CD4-positive, alpha-beta T cell treated with Interferon alpha-2 for 1 hour (primary cell): ENCODE data around the gene SP5.
"Not testable (repeated sequence)": the region's sequence is repeated elsewhere in the genome, so short reads cannot be mapped to it uniquely, and the experiment has no call there.

Experiments used
- DNase-seq, 2 donors: peaks; one replicate each; pipeline ENCODE4 v3.0.0-alpha.2; 2020 to 2022

Gene SP5

GRCh38 chr2:170715062-170715931 lies at the start of gene SP5:
SP5 (plus strand) TSS chr2:170715337; CDS start chr2:170715513, 176 bp downstream.
- DNase-seq = peak; percentile 12 to 54

- no peak for DNase-seq
Measured at GRCh38 chr2:170665743-170666142, 49.4 kb upstream of the SP5 start.

DNA sequence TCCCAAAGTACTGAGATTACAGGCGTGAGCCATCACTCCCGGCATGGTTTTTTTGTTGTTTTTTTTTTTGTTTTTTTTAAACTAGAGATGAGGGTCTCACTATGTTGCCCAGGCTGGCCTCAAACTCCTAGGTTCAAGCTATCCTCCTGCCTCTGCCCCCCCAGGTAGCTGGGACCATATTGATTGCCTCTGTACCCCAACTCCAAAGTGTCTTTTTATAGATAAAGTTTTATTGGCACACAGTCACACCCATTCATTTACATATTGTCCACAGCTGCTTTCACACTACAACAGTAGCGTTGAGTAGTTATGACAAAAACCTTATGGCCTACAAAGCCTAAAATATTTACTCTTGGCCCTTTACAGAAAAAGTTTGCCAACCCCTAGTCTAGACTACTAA lies 45.2 kb upstream of the SP5 start:
- no peak for DNase-seq

DNA sequence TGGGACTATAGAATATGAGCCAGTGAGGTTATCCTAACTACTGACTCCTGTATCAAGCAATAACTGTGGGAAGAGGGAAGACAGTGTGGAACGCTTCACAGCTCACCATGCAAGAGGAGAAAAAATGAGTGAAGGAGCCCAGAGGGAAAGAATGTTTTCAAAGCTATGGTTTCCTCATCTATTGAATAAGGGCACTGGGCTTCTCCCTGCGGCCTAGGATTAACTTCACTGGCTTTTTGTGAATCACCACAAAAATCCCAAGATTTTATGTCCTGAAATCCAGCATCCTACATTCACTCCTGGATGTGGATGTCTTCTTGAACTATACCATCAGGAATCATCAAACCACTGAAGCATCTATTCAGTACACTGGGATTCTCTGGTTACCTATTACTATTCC lies 44.5 kb upstream of the SP5 start:
- no peak for DNase-seq

GRCh38 chr2:170671079-170671478 lies 44.1 kb upstream of the SP5 start:
- no peak for DNase-seq

GRCh38 chr2:170674282-170674681 lies 40.9 kb upstream of the SP5 start:
- DNase-seq = not testable (repeated sequence)

GRCh38 chr2:170675701-170676100 lies 39.4 kb upstream of the SP5 start:
- DNase-seq = no peak

- no peak for DNase-seq
Measured at GRCh38 chr2:170679607-170680079, 35.5 kb upstream of the SP5 start.

GRCh38 chr2:170680172-170680941 lies 34.8 kb upstream of the SP5 start:
- no peak for DNase-seq

GRCh38 chr2:170681311-170681710 lies 33.8 kb upstream of the SP5 start:
- DNase-seq = no peak

- DNase-seq = no peak
Measured at GRCh38 chr2:170685591-170685990, 29.5 kb upstream of the SP5 start.

DNA sequence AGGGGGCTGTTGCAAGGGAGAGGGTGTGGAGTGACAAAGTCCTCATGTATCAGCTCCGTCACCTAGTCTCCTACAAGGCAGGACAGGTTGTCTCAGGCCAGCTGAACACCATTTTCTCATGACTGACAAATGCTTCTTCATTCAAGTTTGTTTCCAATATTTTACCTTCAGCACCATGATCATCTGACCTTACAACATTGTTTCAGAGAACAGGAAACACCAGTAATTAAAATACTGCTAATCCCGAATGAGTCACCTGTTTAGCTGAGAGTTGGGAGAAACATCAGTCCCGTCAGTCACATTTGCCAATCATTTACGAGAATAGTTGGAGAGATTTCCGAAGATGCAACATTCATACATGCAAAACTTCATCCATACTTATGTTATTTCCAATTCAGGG lies 25.7 kb upstream of the SP5 start:
- DNase-seq = no peak

DNA sequence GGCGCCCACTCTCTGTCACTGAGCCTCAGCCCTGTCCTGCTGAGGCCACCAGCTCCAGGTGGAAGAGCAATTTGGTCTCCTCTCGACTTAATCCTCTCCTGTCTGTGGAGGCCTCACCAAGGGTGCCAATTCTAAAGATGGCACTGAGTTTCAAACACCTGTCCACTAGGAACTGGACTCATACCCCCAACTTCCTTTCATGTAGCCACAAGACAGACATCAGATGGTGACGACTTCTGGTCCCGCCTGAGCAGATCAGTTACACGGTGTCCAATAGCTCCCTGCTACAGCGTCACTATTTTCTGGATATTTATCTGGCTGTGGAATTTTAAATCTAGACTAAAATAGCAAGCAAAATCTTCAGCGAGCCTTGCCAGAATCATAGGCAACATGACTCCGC lies 24.5 kb upstream of the SP5 start:
- no peak for DNase-seq

- DNase-seq = no peak
Measured at GRCh38 chr2:170694316-170694715, 20.8 kb upstream of the SP5 start.

- DNase-seq = no peak
Measured at GRCh38 chr2:170695521-170696410, 19.4 kb upstream of the SP5 start.

- DNase-seq = no peak
Measured at GRCh38 chr2:170696948-170697347, 18.2 kb upstream of the SP5 start.

GRCh38 chr2:170701011-170701410 lies 14.1 kb upstream of the SP5 start:
- no peak for DNase-seq

DNA sequence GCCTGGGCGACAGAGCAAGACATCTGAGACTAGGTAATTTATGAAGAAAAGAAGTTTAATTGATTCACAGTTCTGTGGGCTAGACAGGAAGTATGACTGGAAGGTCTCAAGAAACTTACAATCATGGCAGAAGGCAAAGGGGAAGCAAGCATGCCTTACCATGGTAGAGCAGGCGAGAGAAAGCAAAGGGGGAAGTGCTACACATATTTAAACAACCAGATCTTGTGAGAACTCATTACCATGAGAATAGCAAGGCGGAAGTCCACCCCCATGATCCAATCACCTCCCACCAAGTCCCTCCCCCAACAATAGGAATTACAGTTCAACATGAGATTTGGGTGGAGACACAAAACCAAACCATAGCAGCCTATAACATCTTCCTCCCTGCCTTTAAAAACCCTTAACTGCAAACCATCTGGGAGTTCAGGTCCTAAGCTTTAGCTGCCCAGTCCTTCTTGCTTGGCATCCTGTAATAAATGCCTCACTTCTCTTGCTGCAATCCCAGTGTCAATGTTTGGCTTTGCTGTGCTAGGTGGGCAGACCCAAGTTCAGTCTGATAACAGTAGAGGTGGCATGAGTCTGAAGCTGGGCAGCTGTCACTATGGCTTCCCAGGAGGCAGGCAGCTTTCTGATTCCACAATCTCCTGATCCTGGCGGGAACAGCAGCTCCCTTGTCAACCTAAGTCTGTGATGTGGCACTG lies 11.2 kb upstream of the SP5 start:
- no peak for DNase-seq

DNA sequence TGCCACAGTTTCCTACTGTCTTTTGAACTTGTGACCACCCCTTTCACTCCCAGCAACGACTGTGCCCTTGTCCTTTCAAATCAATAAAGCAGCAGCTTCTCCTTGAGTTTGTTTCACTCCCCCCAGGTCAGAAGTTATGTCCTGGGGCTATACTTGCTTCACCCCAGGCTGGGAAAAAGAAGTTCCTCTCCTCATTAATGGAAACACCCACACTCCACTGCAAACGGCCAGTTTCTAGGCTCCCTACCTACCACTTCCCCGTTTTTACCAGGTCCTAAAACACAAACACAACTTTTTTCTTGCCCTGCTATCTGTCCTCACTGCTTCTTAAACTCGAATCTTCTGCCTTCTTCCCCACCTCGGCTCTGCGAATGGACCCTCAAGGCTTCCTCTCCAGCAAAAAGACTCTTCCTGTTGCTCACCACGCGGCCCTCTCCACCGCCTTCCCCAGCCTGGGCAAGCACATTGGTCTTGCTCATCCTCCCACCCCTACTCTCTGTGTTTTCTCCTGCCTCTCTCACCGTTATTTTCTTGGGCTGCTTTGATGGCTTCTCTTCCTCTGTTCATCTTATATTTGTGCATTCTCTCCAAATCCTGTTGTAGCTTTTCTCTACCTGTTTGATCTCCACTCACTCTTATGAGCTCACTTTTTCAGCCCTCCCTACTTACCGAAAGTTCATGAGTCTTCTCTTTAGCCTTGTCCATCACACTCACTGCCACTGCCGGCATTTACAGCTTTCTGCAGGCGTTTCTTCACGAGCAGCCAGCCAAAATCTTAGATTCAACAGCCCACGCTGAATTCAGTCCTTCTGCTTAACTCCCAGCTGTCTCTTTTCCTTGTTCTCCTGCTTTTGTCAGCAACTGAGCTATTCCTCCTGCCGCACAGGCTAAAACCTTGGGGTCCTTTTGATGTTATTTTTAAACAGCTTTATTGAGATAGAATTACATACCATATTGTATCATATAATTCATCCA lies 7.0 kb upstream of the SP5 start:
- DNase-seq = no peak

- no peak for DNase-seq
Measured at GRCh38 chr2:170710609-170710979, 4.5 kb upstream of the SP5 start.

DNA sequence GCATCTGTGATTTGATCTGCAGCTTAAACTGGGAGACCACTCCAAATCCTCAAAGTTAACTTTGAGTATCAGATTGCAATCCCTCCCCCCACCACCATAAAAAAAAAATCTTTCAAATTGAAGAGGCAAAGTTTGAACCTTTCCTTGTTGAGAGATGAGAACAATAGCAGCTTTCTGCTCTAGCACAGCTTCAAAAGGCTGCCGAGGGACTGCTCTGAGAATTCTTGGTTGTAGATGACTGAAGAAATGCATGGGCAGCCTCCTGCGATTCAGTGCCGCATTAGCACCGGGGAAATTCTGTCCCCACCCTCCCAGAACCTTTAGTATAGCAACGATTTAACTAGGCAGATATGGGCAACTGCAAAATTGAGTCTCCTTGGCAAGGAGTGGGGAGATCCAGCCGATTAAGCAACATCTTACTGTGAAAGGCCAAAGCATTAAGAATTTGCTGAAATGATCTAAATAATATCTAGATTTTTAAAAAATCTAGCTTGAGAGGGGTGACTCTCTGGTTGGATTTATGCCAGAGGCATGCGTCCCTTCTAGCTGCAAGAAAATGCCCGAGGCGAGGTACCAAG lies 3.9 kb upstream of the SP5 start:
- DNase-seq = no peak
